GM21367 (cell line): ENCODE data around the gene FAM83G.

ENCODE experiments used
- ATAC-seq: cut with Tn5 transposase; IDR thresholded peaks from one replicate; pipeline ENCODE4 v1.9.1; 2021; ENCODE audit not compliant: unreplicated experiment

FAM83G gene

GRCh38 chr17:18970582-18971480 lies 33.7 kb downstream of the FAM83G start:
- no peak for ATAC-seq

DNA sequence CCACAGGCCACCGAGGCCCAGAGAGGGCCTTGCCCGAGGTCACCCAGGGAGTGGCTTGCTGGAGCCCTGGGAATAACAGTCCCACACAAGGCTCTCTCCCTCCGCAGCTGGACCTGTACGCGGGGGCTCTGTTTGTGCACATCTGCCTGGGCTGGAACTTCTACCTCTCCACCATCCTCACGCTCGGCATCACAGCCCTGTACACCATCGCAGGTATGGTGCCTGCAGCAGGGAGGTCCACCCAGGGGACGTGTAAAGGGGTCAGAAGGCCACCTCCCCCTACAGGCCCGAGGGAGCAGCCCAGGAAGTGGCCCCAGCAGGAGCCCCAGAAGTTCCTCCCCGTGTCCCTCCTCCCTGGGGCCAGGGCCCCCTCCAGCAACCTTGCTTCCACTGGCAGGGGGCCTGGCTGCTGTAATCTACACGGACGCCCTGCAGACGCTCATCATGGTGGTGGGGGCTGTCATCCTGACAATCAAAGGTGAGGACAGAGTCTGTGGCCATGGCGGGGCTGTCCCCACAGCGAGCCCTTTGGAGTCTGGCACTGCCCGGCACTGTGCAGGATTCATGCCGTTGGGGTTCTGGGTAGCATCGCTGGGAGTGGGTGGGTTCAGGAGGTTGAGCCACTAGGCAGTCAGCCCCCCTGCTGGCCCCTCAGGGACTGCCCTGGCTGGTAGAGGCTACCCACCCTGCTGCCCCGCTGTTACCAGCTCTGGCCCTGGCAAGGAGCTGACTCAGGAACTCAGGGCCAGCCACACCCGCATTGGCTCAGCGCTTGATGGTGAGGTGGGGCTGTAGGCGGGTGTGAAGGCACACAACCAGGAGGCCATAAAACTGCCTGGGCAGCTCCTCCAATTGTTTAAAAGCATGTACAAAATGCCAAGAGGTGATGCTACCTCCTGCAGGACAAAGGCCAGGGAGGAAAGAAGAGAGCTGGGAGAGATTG lies 35.3 kb downstream of the FAM83G start:
- ATAC-seq = no peak

DNA sequence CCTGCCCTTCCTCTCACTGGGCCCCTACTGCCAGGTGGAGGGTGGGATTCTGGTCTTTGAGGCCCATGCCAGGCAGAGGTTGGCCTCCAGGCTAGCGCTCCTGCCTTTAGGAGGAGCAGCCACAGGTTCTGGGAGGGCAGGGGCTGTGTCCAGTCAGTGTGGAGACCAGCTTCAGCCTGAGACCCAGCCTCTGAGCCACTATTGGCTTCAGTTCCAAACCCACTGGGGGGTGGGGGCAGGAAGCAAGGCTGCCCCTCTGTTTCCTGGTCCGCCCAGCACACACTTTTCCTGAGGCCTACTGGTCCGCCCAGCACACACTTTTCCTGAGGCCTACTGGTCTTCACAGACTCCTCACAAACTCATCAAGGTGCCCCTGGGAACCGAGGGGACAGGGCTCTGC lies 36.2 kb downstream of the FAM83G start:
- no peak for ATAC-seq

- no peak for ATAC-seq
Measured at GRCh38 chr17:18967916-18968315, 36.6 kb downstream of the FAM83G start.

DNA sequence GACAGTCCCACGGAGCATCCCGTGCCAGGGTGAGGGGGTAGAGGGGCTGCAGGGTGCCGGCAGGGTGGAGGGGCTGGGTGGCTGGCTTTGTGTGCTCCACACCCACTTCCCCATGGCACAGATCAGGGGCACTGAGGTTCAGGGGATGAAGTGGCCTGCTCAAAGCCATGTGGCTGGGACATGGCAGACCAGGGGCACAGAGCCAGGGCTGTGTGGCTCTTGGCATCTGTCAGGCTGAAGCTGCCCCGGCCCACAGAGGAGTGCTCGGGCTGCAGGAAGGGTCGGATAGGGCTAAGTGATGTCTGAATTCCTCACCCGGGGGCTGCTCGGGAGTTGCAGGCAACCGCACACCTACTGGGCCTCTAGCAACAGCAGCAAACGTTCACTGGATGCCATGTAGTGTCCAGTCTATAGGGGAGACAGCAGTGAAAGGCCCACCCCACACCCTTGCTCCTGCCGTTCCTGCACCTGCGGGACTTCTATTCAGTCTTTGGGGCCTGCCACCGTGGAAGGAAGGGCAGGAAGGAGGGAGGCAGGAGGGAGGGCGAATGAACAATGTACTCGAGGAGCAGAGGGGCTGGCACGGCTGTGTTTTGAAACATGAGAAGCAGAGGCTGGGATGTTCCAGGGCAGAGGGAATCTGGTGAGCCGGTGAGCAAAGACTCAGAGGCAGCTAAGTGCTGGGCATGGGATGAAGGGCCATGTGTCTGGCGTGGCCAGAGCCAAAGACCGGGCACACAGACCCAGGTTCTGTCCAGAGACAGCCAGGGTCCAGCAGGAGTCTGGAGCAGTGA lies 37.5 kb downstream of the FAM83G start:
- no peak for ATAC-seq

DNA sequence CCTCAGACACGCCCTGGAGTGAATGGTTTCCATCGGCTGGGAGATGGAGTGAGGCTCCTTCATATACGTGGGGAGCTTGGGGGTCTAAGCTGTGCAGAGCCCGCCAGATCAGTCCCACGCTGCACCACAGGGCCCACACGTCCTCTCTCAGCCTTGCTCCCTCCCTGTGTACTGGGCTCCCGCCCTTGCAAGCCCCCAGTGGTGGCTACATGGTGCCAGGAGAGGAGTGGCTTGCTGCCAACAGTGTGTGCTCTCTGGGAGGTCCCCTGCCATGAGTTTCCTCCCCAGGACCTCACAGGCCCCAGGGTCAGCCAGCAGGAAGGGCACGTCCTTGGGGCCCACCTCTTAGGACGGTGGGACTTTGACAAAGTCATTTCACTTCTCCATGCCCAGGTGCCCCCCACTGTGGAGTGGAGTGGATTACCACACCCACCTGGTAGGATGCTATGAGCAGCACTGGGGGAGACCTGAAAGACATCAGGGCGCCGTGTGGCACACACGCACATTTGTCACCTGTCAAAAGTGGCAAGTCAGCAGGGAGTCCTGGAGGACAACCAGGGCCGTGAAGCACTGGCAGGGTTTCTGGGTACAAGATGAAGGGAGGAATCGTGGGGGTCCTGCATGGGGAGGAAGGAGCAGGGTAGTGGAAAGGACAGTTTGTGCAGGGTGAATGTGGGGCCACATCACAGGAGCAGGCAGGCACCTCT lies 38.9 kb downstream of the FAM83G start:
- no peak for ATAC-seq

GRCh38 chr17:18964550-18964949 lies 40.0 kb downstream of the FAM83G start:
- ATAC-seq = no peak

DNA sequence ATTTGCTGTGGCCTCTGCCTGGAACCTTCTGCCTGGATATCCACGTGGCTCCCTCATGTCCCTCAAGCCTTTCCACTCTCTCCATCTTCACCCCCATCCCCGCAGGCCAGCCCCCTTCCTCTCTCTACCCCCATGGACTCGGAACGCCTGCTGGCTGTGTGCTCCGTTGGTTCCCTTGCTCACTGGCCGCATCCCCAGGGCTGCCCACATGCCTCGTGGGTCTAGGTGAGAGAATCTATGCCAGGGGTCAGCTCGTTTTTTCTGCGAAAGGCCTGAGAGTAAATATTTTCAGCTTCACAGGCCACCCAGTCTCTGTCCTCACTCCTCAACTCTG lies 40.6 kb downstream of the FAM83G start:
- no peak for ATAC-seq

- ATAC-seq = no peak
Measured at GRCh38 chr17:18963126-18964017, 41.2 kb downstream of the FAM83G start.

DNA sequence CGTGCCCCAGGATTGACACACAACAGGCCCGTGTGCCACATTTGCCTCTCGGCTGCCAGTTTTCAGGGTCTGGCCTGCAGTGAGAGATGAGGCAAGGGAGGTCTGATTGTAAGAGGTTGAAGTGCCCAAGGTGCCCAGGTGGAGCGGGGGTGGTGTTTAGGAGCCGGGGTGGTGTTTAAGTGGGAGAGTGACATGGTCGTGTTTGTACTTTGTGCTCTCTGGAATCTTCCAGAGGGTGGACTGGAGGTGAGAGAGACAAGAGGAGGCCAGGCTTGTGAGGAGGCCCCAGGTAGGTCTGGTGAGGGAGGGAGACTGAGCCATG lies 42.1 kb downstream of the FAM83G start:
- no peak for ATAC-seq

DNA sequence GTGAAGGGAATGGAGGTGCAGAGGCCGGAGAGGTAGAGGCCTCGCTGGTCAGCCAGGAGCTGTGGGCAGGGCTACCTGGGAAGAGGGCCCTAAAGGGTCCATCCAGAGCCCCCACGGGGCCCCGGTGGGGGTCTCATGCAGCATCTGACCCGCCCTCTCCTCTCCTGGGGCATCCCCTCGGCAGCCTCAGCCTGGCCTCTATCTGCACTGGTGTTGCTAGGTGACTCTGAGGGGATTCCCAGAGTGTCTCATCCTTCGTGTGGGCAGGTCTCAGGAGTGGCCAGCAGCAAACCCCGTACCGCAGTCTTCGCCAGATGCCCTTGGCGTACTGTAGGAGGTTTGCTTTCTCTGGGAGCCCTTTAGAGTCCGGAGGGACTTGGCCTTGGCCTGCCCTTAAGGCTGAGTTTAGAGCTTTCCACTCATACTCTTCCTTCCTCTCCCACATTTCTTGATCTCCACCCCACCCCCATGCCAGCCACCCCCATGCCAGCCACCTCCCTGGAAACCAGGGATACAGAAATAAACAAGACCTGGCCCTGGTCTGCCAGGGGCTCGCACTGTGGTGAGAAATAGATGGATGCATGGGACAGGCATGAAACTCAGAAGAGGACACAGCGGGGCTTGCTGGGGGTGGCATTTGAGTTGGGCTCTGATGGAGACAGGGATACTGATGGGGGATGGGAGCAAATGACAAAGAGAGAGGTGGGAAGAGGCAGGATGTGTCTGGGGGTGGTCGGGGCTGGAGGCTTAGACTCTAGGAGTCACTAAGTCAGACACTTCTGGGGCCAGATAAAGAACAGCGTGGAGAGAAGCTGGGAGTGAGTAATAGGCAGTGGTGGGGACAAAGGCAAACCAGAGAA lies 42.7 kb downstream of the FAM83G start:
- ATAC-seq = no peak

DNA sequence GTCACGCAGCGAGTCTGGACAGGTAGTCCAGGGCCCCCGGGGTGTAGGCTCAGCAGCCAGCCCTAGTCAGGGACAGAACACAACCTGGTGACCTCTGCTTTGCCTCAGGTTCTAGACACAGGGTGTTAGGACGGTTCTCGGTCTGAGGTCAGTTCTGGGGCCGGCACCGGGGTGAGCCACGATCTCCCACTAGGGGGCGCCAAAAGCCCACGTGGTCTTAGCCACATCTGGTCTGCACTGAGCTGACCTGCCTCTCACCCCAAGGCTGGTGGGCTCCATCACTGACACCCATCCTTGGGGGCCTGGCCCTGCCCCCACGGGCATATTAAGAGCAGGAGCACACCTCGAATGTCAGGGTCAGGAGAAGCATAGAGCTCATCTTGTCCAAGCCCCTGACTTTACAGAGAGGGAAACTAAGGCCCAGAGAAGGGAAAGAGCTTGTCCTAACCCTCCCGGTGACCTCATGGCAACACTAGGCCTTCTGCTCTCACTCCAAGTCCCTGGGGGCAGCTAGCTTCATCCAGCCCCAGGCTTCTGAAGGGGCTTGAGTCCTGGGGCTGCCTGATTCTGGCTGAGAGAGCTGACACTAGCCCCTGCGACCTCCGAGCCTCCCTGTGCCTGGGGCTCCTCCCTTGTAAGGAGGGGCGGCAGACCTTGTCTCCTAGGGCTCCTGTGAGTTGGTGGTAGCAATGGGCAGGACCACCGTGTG lies 43.6 kb downstream of the FAM83G start:
- no peak for ATAC-seq

GRCh38 chr17:18960241-18960665 lies 44.3 kb downstream of the FAM83G start:
- ATAC-seq = no peak

- ATAC-seq = no peak
Measured at GRCh38 chr17:18959845-18960240, 44.7 kb downstream of the FAM83G start.

- no peak for ATAC-seq
Measured at GRCh38 chr17:18959071-18959844, 45.3 kb downstream of the FAM83G start.

DNA sequence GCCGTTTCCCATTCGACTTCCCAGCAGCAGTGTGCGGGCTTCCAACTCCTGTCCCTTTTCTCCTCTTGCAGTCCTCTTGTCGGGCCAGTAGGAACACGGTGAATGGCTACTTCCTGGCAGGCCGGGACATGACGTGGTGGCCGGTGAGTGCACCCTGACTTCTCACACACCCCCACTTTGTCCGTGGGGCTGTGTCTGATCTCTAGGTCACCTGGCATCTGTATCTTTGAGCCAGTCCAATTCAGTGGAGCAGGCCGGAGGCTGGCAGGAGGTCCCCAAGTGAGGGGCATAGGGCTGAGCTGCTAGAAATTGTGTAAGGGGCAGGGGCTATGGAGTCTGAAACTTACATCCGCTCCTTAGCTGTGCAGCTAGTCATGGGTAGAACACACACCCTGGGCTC lies 46.0 kb downstream of the FAM83G start:
- no peak for ATAC-seq

DNA sequence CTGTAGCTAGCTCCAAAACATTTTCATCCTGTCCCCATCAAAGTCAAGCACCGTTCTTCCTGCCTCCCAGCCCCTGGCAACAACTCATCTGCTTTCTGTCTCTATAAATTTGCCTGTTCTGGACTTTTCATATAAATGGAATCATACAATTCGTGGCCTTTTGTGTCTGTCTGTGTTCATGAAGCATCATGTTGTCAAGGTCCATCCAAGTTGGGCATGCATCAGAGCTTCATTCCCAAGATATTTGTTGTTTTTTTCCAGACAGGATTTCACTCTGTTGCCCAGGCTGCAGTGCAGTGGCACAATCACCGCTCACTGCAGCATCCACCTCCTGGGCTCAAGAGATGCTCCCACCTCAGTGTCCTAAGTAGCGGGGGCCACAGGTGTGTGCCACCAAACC lies 46.7 kb downstream of the FAM83G start:
- ATAC-seq = no peak
